SK-N-SH (cell line): ENCODE data around the gene ABCG4. TPM values are rescaled to one million over a fixed set of nuclear protein-coding genes. Genes with fewer than 3 reads are reported as not detected.

Experiments used
- CTCF ChIA-PET: fragments of 300-600, 350-600 bp; formaldehyde crosslinking; extraction: SDS; loops from one replicate; lab custom pipeline; 2021; lab: Yijun Ruan, JAX
- POLR2A ChIA-PET: fragments of 350-600 bp; sonication (Branson Sonifier 250); formaldehyde crosslinking; extraction: SDS; loops from one replicate; lab custom pipeline; 2020; ENCODE audit warnings: antibody characterized with exemption, inconsistent platforms; lab: Yijun Ruan, JAX
- DNase-seq: peaks from one replicate; pipeline ENCODE4 v3.0.0; 2012
- H2AFZ ChIP-seq: fragments of 200-600 bp; sonication (generic); 2 replicates; pipeline ENCODE4 v1.8.1; 2016; ENCODE audit warnings: antibody characterized with exemption, mild to moderate bottlenecking, low read depth
- H3F3A ChIP-seq: fragments of 200-600 bp; sonication (generic); replicated peaks from 2 replicates; pipeline ENCODE3; 2016; ENCODE audit warnings: antibody characterized with exemption, mild to moderate bottlenecking; ENCODE audit not compliant: insufficient read depth
- H3K27ac ChIP-seq, 2 experiments: fragments of 200-500 bp in 1 of 2; fragments of 200-600 bp in 1 of 2; sonication (Bioruptor generic) in 1 of 2; sonication (generic), shearing (Covaris generic) in 1 of 2; 2 replicates each; pipeline versions ENCODE4 v1.5.1 to v1.6.1; 2014 to 2016; ENCODE audit warnings: low read depth in 2 of 2, inconsistent platforms in 1 of 2, low read length in 1 of 2, mild to moderate bottlenecking in 1 of 2, mixed read lengths in 1 of 2
- H3K27me3 ChIP-seq: fragments of 200-600 bp; sonication (generic), shearing (Covaris generic); 2 replicates; pipeline ENCODE4 v1.6.1; 2016; ENCODE audit warnings: mixed run types; ENCODE audit not compliant: insufficient read depth
- H3K36me3 ChIP-seq, 2 experiments: fragments of 200-500 bp in 1 of 2; fragments of 200-600 bp in 1 of 2; sonication (Bioruptor generic) in 1 of 2; sonication (generic) in 1 of 2; replicated peaks in 1 of 2; 2 replicates each; pipeline versions ENCODE3 to v1.5.1; 2014 to 2016; ENCODE audit warnings: low read length in 1 of 2, mild to moderate bottlenecking in 1 of 2; ENCODE audit not compliant: insufficient read depth in 2 of 2, control insufficient read depth in 1 of 2
- H3K4me1 ChIP-seq, 2 experiments: fragments of 200-500 bp in 1 of 2; fragments of 200-600 bp in 1 of 2; sonication (Bioruptor generic) in 1 of 2; sonication (generic), shearing (Covaris generic) in 1 of 2; 2 replicates each; pipeline versions ENCODE4 v1.5.1 to v1.6.1; 2014 to 2016; ENCODE audit warnings: low read depth in 1 of 2, low read length in 1 of 2, mixed run types in 1 of 2; ENCODE audit not compliant: insufficient read depth in 2 of 2, control insufficient read depth in 1 of 2
- H3K4me2 ChIP-seq: fragments of 200-600 bp; sonication (generic), shearing (Covaris generic); 2 replicates; pipeline ENCODE4 v1.6.1; 2017; ENCODE audit warnings: mixed run types
- H3K4me3 ChIP-seq, 2 experiments: fragments of 200-500 bp in 1 of 2; fragments of 200-600 bp in 1 of 2; sonication (Bioruptor generic) in 1 of 2; sonication (generic), shearing (Covaris generic) in 1 of 2; 2 replicates each; pipeline versions ENCODE4 v1.5.1 to v1.8.1; 2014 to 2016; ENCODE audit warnings: low read depth in 2 of 2, inconsistent platforms in 1 of 2, low read length in 1 of 2, mild to moderate bottlenecking in 1 of 2, mixed read lengths in 1 of 2, moderate library complexity in 1 of 2
- H3K79me2 ChIP-seq: fragments of 200-600 bp; sonication (generic); 2 replicates; pipeline ENCODE4 v1.8.1; 2017; ENCODE audit warnings: mild to moderate bottlenecking; ENCODE audit not compliant: insufficient read depth
- H3K9ac ChIP-seq: fragments of 200-600 bp; sonication (generic); 2 replicates; pipeline ENCODE4 v1.6.1; 2017; ENCODE audit warnings: mixed run types
- H3K9me2 ChIP-seq: fragments of 200-600 bp; sonication (generic); 2 replicates; pipeline ENCODE4 v1.6.1; 2017; ENCODE audit warnings: mixed run types
- H3K9me3 ChIP-seq: fragments of 200-600 bp; sonication (generic); 2 replicates; pipeline ENCODE4 v1.6.1; 2017; ENCODE audit warnings: mixed run types, mild to moderate bottlenecking, moderate library complexity
- H4K20me1 ChIP-seq: fragments of 200-600 bp; sonication (generic); 2 replicates; pipeline ENCODE4 v1.6.1; 2017; ENCODE audit warnings: mild to moderate bottlenecking, mixed run types; ENCODE audit not compliant: insufficient read depth
- CTCF ChIP-seq: fragments of 200-600 bp; sonication (generic); IDR thresholded peaks from 2 replicates; pipeline ENCODE4 v1.6.1; 2017; ENCODE audit warnings: antibody characterized with exemption, mild to moderate bottlenecking, moderate library complexity
- ELF1 ChIP-seq: IDR thresholded peaks from 2 replicates; pipeline ENCODE4 v1.4.0; 2012
- EP300 ChIP-seq, 2 experiments: IDR thresholded peaks; 2 replicates each; pipeline versions ENCODE4 v1.4.0 to v1.6.1; 2012; ENCODE audit warnings: borderline replicate concordance in 1 of 2, low read depth in 1 of 2, low read length in 1 of 2
- GATA2 ChIP-seq: sonication (generic); formaldehyde crosslinking; IDR thresholded peaks from 2 replicates; pipeline ENCODE4 v1.5.0; 2020; ENCODE audit warnings: mild to moderate bottlenecking, missing genetic modification reagents
- IRF3 ChIP-seq: fragments of 150-350 bp; IDR thresholded peaks from 2 replicates; pipeline ENCODE4 v1.6.1; 2016; ENCODE audit warnings: mild to moderate bottlenecking, low read depth, low read length
- JUND ChIP-seq: IDR thresholded peaks from 2 replicates; pipeline ENCODE4 v1.4.0; 2012
- MEF2A ChIP-seq: IDR thresholded peaks from 2 replicates; pipeline ENCODE4 v1.4.0; 2012; ENCODE audit warnings: low read depth, borderline replicate concordance
- NFIC ChIP-seq: IDR thresholded peaks from 2 replicates; pipeline ENCODE4 v1.4.0; 2012; ENCODE audit warnings: borderline replicate concordance
- POLR2AphosphoS5 ChIP-seq: IDR thresholded peaks from 2 replicates; pipeline ENCODE4 v1.6.1; 2012; ENCODE audit warnings: low read depth, low read length
- RAD21 ChIP-seq: IDR thresholded peaks from 2 replicates; pipeline ENCODE4 v1.6.1; 2012; ENCODE audit warnings: mild to moderate bottlenecking, low read length
- RFX5 ChIP-seq: IDR thresholded peaks from 2 replicates; pipeline ENCODE4 v1.6.1; 2012; ENCODE audit warnings: mild to moderate bottlenecking, improper control_type of control experiment, low read length
- SIN3A ChIP-seq: IDR thresholded peaks from 2 replicates; pipeline ENCODE4 v1.6.1; 2012; ENCODE audit warnings: low read depth, mild to moderate bottlenecking, low read length, moderate library complexity, borderline replicate concordance
- TEAD4 ChIP-seq: IDR thresholded peaks from 2 replicates; pipeline ENCODE4 v1.4.0; 2012; ENCODE audit warnings: mild to moderate bottlenecking, borderline replicate concordance; ENCODE audit not compliant: insufficient read depth
- YY1 ChIP-seq: IDR thresholded peaks from 2 replicates; pipeline ENCODE4 v1.4.0; 2012; ENCODE audit warnings: low read depth, mild to moderate bottlenecking
- WGBS: methylation state at CpG from one replicate; pipeline ENCODE4 v1.1.6; 2017; ENCODE audit warnings: low lambda C conversion rate; 5-methylcytosine and 5-hydroxymethylcytosine counted together
- polyA plus RNA-seq, 3 experiments: library from polyadenylated mRNA; depleted of rRNA; stranded (reverse); fragments of >200 nt; gene quantifications; 2 replicates each; pipeline ENCODE4 v1.2.3, GENCODE V29; 2012

ABCG4 gene
- polyA plus RNA-seq, 1 of the 3 experiments (the other 2 are of a cell fraction): 0.72 TPM

GRCh38 chr11:119155733-119156492 lies 7.1 kb downstream of the ABCG4 start:
- POLR2A ChIA-PET: no interaction called here
- H3K4me1 ChIP-seq: peaks cover 0 to 4% of the 10 kb centered on the region in 2 experiments; a peak in 1 of 4 replicates
- 68% methylated on average over 8 of the region's 8 CpGs for WGBS
- H3K4me3 ChIP-seq: no peak overlapping the region
- H4K20me1 ChIP-seq: no peaks in the 10 kb centered on the region
- H3K79me2 ChIP-seq: no peaks in the 10 kb centered on the region
- no peak overlapping the region for H2AFZ ChIP-seq
- TF ChIP-seq RAD21 (peak; percentile 8; the same call in 1 of the 2 replicates), RFX5 (no peak), CTCF (peak; percentile 43)
- TF ChIP-seq, all 33 proteins: peak for 2
- Histone ChIP-seq H3K9me2 (no peaks in the 10 kb centered on the region), H3K4me2 (no peak overlapping the region), H3F3A (no peaks in the 10 kb centered on the region), H3K27ac (no peak overlapping the region), H3K9ac (no peak overlapping the region), H3K9me3 (no peaks in the 10 kb centered on the region), H3K36me3 (no peaks in the 10 kb centered on the region), H3K27me3 (no peaks in the 10 kb centered on the region)
- DNase-seq: peak; percentile 67
- CTCF ChIA-PET: interaction anchor here (1.1 to 8.9 kb wide), 7 partner anchors 11 to 184 kb away, joined by 3 to 48 read pairs (median 4); partner anchors contain the start of gene CBL

- peaks cover 0 to 4% of the 10 kb centered on the region in 2 experiments; a peak in 1 of 4 replicates for H3K4me1 ChIP-seq
- H3K9ac ChIP-seq: no peak overlapping the region
- no peaks in the 10 kb centered on the region for H3K36me3 ChIP-seq
- H2AFZ ChIP-seq: no peak overlapping the region
- no peaks in the 10 kb centered on the region for H3K9me3 ChIP-seq
- H3K27me3 ChIP-seq: no peaks in the 10 kb centered on the region
- no peak overlapping the region for H3K27ac ChIP-seq
- no peak for TF ChIP-seq GATA2
- no peak for TF ChIP-seq EP300 (IDR thresholded peaks at IDR 0.05; ENCODE audit: borderline replicate concordance in 1 of 2, low read depth in 1 of 2, low read length in 1 of 2)
- TF ChIP-seq NFIC: no peak
- TF ChIP-seq YY1: no peak
- no peak for TF ChIP-seq SIN3A
- TF ChIP-seq ELF1: no peak
- TF ChIP-seq IRF3: no peak
- no peak for TF ChIP-seq CTCF
- TF ChIP-seq MEF2A: no peak
- TF ChIP-seq JUND: no peak
- TF ChIP-seq RAD21: no peak
- no peak for TF ChIP-seq POLR2AphosphoS5
- TF ChIP-seq TEAD4: no peak
- H3K9me2 ChIP-seq: no peaks in the 10 kb centered on the region
- H3K4me3 ChIP-seq: no peak overlapping the region
- H3K79me2 ChIP-seq: no peaks in the 10 kb centered on the region
- DNase-seq: no peak
- POLR2A ChIA-PET: no interaction called here
- no peaks in the 10 kb centered on the region for H4K20me1 ChIP-seq
- no peaks in the 10 kb centered on the region for H3F3A ChIP-seq
- WGBS: 92% methylated on average over 9 of the region's 10 CpGs
- CTCF ChIA-PET: interaction anchor here (0.6 to 8.9 kb wide), 9 partner anchors 8 to 318 kb away, joined by 3 to 48 read pairs (median 4); partner anchors contain the start of genes ABCG4 and CBL
- H3K4me2 ChIP-seq: no peak overlapping the region
These were observed 7.6 kb downstream of the ABCG4 start for GRCh38 chr11:119156496-119156895.
